ENCODE measurements around the gene MAB21L2. TPM values are rescaled to one million over a fixed set of nuclear protein-coding genes. Genes with fewer than 3 reads are reported as not detected.

MAB21L2 gene
- 0.15 TPM in 1 of 2 replicates, not detected in the other for total RNA-seq

GRCh38 chr4:150582146-150582872 is at the start of gene MAB21L2:
Gene MAB21L2, plus strand, starts transcription at chr4:150582151. Its CDS starts 879 bp downstream, at chr4:150583030.

